WI38 (cell line): ENCODE data around the gene XPNPEP1.
"Not testable (repeated sequence)": the region's sequence is repeated elsewhere in the genome, so short reads cannot be mapped to it uniquely, and the experiment has no call there.

Source experiments
- H3K4me3 ChIP-seq: 2 replicates; pipeline ENCODE4 v1.5.1; 2011; ENCODE audit warnings: low read depth, mild to moderate bottlenecking, control low read depth, low read length
- TF ChIP-seq, protein P1 (sequence below): IDR thresholded peaks from 2 replicates; pipeline ENCODE4 v1.5.1; 2012; ENCODE audit warnings: low read depth, mild to moderate bottlenecking, control low read depth, low read length

XPNPEP1 gene

DNA sequence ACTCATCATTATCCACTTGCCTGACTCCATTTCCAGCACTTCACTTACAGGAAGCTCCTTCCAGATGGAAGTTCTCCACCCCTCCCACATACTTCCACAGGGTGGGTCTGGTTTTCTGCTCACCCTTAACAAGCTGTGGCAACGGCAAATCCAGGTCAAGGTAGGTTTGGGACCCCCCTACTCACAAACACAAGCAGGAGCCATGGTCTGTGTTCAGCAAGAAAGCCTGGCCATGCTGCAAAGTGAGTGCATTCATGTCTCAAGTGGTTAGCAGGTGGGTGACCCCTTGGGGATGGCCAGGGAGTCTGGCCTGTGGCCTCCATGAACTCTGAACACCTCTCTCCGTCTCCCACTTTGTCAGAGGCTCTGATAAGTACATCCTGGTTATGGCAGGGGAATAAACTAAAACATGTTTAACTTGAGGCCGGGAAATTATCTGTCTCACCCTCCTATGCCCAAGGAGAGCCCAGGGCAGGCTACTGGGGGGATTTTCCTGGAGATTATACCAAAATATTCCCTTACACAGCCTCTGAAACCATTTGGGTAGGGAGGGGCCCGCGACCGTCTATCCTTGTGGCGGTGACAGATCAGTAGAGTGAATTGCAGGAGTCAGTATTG is 844 bp downstream of the XPNPEP1 start:
- TF ChIP-seq, protein P1, sequence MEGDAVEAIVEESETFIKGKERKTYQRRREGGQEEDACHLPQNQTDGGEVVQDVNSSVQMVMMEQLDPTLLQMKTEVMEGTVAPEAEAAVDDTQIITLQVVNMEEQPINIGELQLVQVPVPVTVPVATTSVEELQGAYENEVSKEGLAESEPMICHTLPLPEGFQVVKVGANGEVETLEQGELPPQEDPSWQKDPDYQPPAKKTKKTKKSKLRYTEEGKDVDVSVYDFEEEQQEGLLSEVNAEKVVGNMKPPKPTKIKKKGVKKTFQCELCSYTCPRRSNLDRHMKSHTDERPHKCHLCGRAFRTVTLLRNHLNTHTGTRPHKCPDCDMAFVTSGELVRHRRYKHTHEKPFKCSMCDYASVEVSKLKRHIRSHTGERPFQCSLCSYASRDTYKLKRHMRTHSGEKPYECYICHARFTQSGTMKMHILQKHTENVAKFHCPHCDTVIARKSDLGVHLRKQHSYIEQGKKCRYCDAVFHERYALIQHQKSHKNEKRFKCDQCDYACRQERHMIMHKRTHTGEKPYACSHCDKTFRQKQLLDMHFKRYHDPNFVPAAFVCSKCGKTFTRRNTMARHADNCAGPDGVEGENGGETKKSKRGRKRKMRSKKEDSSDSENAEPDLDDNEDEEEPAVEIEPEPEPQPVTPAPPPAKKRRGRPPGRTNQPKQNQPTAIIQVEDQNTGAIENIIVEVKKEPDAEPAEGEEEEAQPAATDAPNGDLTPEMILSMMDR = no peak
- peak overlapping the region; percentile 86 for H3K4me3 ChIP-seq

DNA sequence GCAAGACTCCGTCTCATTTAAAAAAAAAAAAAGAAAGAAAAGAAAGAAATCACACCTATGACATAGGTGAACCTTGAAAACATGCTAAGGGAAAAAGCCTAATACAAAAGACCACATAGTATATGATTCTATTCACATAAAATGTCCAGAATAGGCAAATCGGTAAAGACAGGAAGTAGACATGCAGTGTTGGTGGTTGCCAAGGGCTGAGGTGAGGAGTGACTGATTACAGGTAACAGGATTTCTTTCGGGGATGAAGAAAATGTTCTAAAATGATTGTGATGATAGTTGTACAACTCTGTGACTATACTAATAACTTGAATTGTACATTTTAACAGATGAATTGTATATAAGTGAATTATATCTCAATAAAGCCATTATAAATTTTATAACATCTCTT is 3.3 kb downstream of the XPNPEP1 start:
- H3K4me3 ChIP-seq = no peak overlapping the region
- TF ChIP-seq, protein P1 = no peak

DNA sequence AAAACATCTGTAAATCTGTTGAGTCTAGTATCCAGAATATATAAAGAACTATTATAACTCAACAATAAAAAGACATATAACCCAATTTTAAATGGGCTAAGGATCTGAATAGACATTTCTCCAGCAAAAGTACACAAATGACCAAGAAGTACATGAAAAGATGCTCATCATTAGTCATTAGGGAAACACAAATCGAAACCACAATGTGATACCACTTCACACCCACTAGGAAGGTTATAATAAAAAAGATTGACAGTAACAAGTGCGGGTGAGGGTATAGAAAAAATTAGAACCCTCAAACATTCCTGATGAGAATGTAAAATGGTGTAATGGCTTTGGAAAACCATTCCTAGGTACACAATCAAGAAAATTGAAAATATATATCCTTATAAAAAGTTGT is 4.1 kb downstream of the XPNPEP1 start:
- no peak overlapping the region for H3K4me3 ChIP-seq
- TF ChIP-seq, protein P1 = no peak

DNA sequence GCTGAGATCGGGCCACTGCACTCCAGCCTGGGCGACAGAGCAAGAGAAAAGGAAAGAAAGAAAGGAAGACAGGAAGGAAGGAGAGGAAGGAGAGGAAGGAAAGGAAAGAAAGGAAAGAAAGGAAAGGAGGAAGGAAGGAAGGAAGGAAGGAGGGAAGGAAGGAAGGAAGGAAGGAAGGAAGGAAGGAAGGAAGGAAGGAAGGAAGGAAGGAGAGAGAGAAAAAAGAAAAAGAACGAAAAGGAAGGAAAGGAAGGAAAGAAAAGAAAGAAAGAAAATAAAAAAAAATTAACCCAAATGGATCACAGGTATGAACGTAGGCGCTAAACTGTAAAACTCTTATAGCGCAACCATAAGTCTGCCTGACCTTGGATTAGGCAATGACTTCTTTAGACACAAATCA is 4.6 kb downstream of the XPNPEP1 start:
- H3K4me3 ChIP-seq = not testable (repeated sequence)

DNA sequence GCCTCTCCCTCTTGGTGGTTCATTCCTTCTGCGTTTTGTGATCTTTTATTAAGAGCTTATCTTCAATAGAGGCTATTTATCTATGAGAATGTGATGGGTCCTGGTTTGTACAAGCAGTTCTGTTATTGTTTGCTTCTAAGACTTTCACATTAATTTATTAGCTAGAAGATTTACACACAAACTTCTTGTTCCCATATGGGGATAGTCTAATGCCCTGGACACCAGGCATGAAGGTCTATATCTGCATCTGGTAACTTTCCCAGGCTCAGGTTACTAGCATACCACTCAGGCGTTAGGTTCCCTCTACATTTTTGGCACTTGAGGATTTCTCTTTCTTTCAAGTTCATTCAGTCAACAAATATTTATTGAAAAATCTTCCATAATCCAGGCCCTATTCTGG is 7.7 kb downstream of the XPNPEP1 start:
- TF ChIP-seq, protein P1 = no peak
- H3K4me3 ChIP-seq = no peak overlapping the region

DNA sequence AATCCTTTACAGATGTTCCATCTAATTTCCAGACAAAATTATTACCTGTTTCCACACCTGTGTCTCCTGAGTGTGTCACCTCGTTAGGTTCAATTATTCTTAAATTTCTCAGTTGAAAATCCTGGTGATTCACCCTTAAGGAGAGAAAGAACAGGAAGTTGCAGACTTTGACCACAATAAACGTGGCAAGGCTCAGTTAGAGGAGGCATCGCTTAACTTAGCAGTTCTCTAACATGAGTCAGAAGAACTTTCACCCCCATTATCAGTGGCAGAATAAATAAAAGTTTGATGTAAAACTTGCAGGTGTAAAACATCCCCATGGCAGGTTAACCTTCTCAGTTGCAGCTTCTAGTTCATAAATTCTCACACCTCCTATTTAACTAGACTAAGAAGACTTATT is 8.3 kb downstream of the XPNPEP1 start:
- TF ChIP-seq, protein P1 = no peak
- no peak overlapping the region for H3K4me3 ChIP-seq

DNA sequence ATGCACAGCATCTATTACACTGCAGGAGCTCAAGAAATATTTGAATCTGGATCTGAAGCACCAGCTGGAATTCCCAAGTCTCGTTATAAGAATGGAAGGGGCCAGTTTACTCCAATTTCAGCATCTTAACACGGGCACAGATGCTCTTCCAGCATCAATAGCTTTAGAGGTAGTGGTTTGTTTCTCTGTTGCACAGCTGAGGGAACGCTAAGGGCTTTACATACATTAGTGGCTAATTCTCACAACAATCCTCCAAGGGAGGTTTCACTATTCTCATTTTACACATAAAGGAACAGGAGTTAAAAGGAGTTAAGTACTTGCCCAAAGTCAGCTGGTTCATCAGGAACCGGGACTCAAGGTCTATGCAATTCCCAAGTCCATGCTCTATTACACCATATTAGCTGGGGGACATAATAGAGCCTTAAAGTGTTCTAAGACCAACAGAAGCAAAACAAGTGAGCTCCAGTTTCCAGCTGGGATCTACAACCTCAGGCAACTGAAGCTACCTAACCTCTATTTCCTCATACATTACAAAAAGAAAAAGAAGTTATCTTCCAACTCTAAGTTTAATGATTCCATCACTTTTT is 9.9 kb downstream of the XPNPEP1 start:
- TF ChIP-seq, protein P1 = no peak
- H3K4me3 ChIP-seq = no peak overlapping the region
